Measurements from ENCODE around the gene SLC4A7.

- TF ChIP-seq SMC3 (IDR thresholded peaks at IDR 0.05; ENCODE audit: low read depth, low read length) (no peak), ZBTB33 (IDR thresholded peaks at IDR 0.05; ENCODE audit: borderline replicate concordance, low read depth) (no peak), TAF1 (IDR thresholded peaks at IDR 0.05; ENCODE audit: borderline replicate concordance, low read depth, low read length) (no peak), CTCF (IDR thresholded peaks at IDR 0.05) (no peak), GABPA (IDR thresholded peaks at IDR 0.05; ENCODE audit: low read depth) (no peak), JUND (IDR thresholded peaks at IDR 0.05) (no peak), POLR2AphosphoS5 (IDR thresholded peaks at IDR 0.05; ENCODE audit: low read depth, low read length) (no peak), MAX (IDR thresholded peaks at IDR 0.05; ENCODE audit: low read depth) (no peak), CHD2 (IDR thresholded peaks at IDR 0.05; ENCODE audit: low read length, partially characterized antibody) (no peak), NRF1 (IDR thresholded peaks at IDR 0.05; ENCODE audit: low read depth, low read length) (no peak), REST (IDR thresholded peaks at IDR 0.05; ENCODE audit: low read depth, low read length) (no peak), RFX5 (IDR thresholded peaks at IDR 0.05; ENCODE audit: low read length) (no peak), EP300 (IDR thresholded peaks at IDR 0.05; ENCODE audit: borderline replicate concordance in 1 of 2, low read depth in 1 of 2, low read length in 1 of 2) (no peak), RAD21 (IDR thresholded peaks at IDR 0.05; ENCODE audit: low read length) (no peak)
Measured at GRCh38 chr3:27425896-27426565, 58.2 kb downstream of the SLC4A7 start.

Measured in SK-N-SH (cell line).